Measurements from ENCODE around the gene TTC12. TPM values are rescaled to one million over a fixed set of nuclear protein-coding genes. Genes with fewer than 3 reads are reported as not detected.

Gene TTC12
- total RNA-seq, 1 donor: 35.7 TPM

GRCh38 chr11:113332638-113333329 is 18.4 kb downstream of the TTC12 start:
- Histone ChIP-seq H3K4me1 (ENCODE audit: insufficient read depth, low read length) (no peaks in the 10 kb centered on the region), H3K27me3 (ENCODE audit: insufficient read depth, low read length) (no peaks in the 10 kb centered on the region), H3K4me3 (ENCODE audit: low read length) (no peak overlapping the region), H3K9me3 (ENCODE audit: low read depth, low read length) (no peaks in the 10 kb centered on the region)

- no peaks in the 10 kb centered on the region for H3K27me3 ChIP-seq (ENCODE audit: insufficient read depth, low read length)
Measured at GRCh38 chr11:113334183-113334582, 19.8 kb downstream of the TTC12 start.

GRCh38 chr11:113338730-113339129 is 24.3 kb downstream of the TTC12 start:
- H3K4me1 ChIP-seq (ENCODE audit: insufficient read depth, low read length): no peaks in the 10 kb centered on the region
- no peaks in the 10 kb centered on the region for H3K27me3 ChIP-seq (ENCODE audit: insufficient read depth, low read length)
- no peaks in the 10 kb centered on the region for H3K9me3 ChIP-seq (ENCODE audit: low read depth, low read length)
- no peak overlapping the region for H3K4me3 ChIP-seq (ENCODE audit: low read length)

More at GRCh38 chr11:113334183-113334582, 19.8 kb downstream of the TTC12 start:
- Histone ChIP-seq H3K4me1 (ENCODE audit: insufficient read depth, low read length) (no peaks in the 10 kb centered on the region), H3K4me3 (ENCODE audit: low read length) (no peak overlapping the region), H3K9me3 (ENCODE audit: low read depth, low read length) (no peaks in the 10 kb centered on the region)

- Histone ChIP-seq H3K9me3 (ENCODE audit: low read depth, low read length) (no peaks in the 10 kb centered on the region), H3K27me3 (ENCODE audit: insufficient read depth, low read length) (no peaks in the 10 kb centered on the region), H3K4me1 (ENCODE audit: insufficient read depth, low read length) (no peaks in the 10 kb centered on the region), H3K4me3 (ENCODE audit: low read length) (no peak overlapping the region)
Measured at GRCh38 chr11:113339929-113340589, 25.7 kb downstream of the TTC12 start.

GRCh38 chr11:113341388-113342165 is 27.2 kb downstream of the TTC12 start:
- H3K9me3 ChIP-seq (ENCODE audit: low read depth, low read length): no peaks in the 10 kb centered on the region
- H3K27me3 ChIP-seq (ENCODE audit: insufficient read depth, low read length): no peaks in the 10 kb centered on the region
- H3K4me3 ChIP-seq (ENCODE audit: low read length): no peak overlapping the region
- no peaks in the 10 kb centered on the region for H3K4me1 ChIP-seq (ENCODE audit: insufficient read depth, low read length)

GRCh38 chr11:113345978-113346377 is 31.6 kb downstream of the TTC12 start:
- Histone ChIP-seq H3K9me3 (ENCODE audit: low read depth, low read length) (no peaks in the 10 kb centered on the region), H3K27me3 (ENCODE audit: insufficient read depth, low read length) (no peaks in the 10 kb centered on the region), H3K4me3 (ENCODE audit: low read length) (no peak overlapping the region), H3K4me1 (ENCODE audit: insufficient read depth, low read length) (no peaks in the 10 kb centered on the region)

GRCh38 chr11:113349528-113349927 is 35.1 kb downstream of the TTC12 start:
- no peak overlapping the region for H3K4me3 ChIP-seq (ENCODE audit: low read length)
- H3K9me3 ChIP-seq (ENCODE audit: low read depth, low read length): no peaks in the 10 kb centered on the region
- H3K27me3 ChIP-seq (ENCODE audit: insufficient read depth, low read length): no peaks in the 10 kb centered on the region
- H3K4me1 ChIP-seq (ENCODE audit: insufficient read depth, low read length): no peaks in the 10 kb centered on the region

GRCh38 chr11:113350336-113351067 is 36.1 kb downstream of the TTC12 start:
- no peaks in the 10 kb centered on the region for H3K4me1 ChIP-seq (ENCODE audit: insufficient read depth, low read length)
- no peaks in the 10 kb centered on the region for H3K27me3 ChIP-seq (ENCODE audit: insufficient read depth, low read length)
- no peak overlapping the region for H3K4me3 ChIP-seq (ENCODE audit: low read length)
- no peaks in the 10 kb centered on the region for H3K9me3 ChIP-seq (ENCODE audit: low read depth, low read length)

- no peak overlapping the region for H3K4me3 ChIP-seq (ENCODE audit: low read length)
Measured at GRCh38 chr11:113351068-113351450, 36.7 kb downstream of the TTC12 start.

GRCh38 chr11:113351480-113351879 is 37.1 kb downstream of the TTC12 start:
- no peak overlapping the region for H3K4me3 ChIP-seq (ENCODE audit: low read length)
- peaks cover 7% of the 10 kb centered on the region for H3K9me3 ChIP-seq (ENCODE audit: low read depth, low read length)
- H3K27me3 ChIP-seq (ENCODE audit: insufficient read depth, low read length): no peaks in the 10 kb centered on the region

More at GRCh38 chr11:113351068-113351450, 36.7 kb downstream of the TTC12 start:
- no peaks in the 10 kb centered on the region for H3K27me3 ChIP-seq (ENCODE audit: insufficient read depth, low read length)
- H3K4me1 ChIP-seq (ENCODE audit: insufficient read depth, low read length): no peaks in the 10 kb centered on the region
- H3K9me3 ChIP-seq (ENCODE audit: low read depth, low read length): peaks cover 3% of the 10 kb centered on the region

GRCh38 chr11:113356203-113356602 is 41.8 kb downstream of the TTC12 start:
- no peak overlapping the region for H3K4me3 ChIP-seq (ENCODE audit: low read length)

More at GRCh38 chr11:113351480-113351879, 37.1 kb downstream of the TTC12 start:
- H3K4me1 ChIP-seq (ENCODE audit: insufficient read depth, low read length): no peaks in the 10 kb centered on the region

GRCh38 chr11:113363406-113363805 is 49.0 kb downstream of the TTC12 start:
- Histone ChIP-seq H3K9me3 (ENCODE audit: low read depth, low read length) (no peaks in the 10 kb centered on the region), H3K4me1 (ENCODE audit: insufficient read depth, low read length) (no peaks in the 10 kb centered on the region), H3K27me3 (ENCODE audit: insufficient read depth, low read length) (no peaks in the 10 kb centered on the region), H3K4me3 (ENCODE audit: low read length) (no peak overlapping the region)

More at GRCh38 chr11:113356203-113356602, 41.8 kb downstream of the TTC12 start:
- Histone ChIP-seq H3K27me3 (ENCODE audit: insufficient read depth, low read length) (no peaks in the 10 kb centered on the region), H3K9me3 (ENCODE audit: low read depth, low read length) (peaks cover 7% of the 10 kb centered on the region), H3K4me1 (ENCODE audit: insufficient read depth, low read length) (no peaks in the 10 kb centered on the region)

- Histone ChIP-seq H3K27me3 (ENCODE audit: insufficient read depth, low read length) (no peaks in the 10 kb centered on the region), H3K4me1 (ENCODE audit: insufficient read depth, low read length) (no peaks in the 10 kb centered on the region), H3K4me3 (ENCODE audit: low read length) (no peak overlapping the region), H3K9me3 (ENCODE audit: low read depth, low read length) (no peaks in the 10 kb centered on the region)
Measured at GRCh38 chr11:113363996-113364641, 49.7 kb downstream of the TTC12 start.

- no peak overlapping the region for H3K4me3 ChIP-seq (ENCODE audit: low read length)
- no peaks in the 10 kb centered on the region for H3K27me3 ChIP-seq (ENCODE audit: insufficient read depth, low read length)
Measured at GRCh38 chr11:113365895-113366294, 51.5 kb downstream of the TTC12 start.

More at GRCh38 chr11:113365895-113366294, 51.5 kb downstream of the TTC12 start:
- no peaks in the 10 kb centered on the region for H3K9me3 ChIP-seq (ENCODE audit: low read depth, low read length)
- no peaks in the 10 kb centered on the region for H3K4me1 ChIP-seq (ENCODE audit: insufficient read depth, low read length)

Measured in mononuclear cell (primary cell).